GOT3 (cell line): Measurements from ENCODE around the gene NUP62.

ENCODE experiments used
- DNase-seq: peaks from one replicate; lab custom pipeline; 2025; ENCODE audit warnings: mixed read lengths; lab: John Stamatoyannopoulos, UW

NUP62 gene

DNA sequence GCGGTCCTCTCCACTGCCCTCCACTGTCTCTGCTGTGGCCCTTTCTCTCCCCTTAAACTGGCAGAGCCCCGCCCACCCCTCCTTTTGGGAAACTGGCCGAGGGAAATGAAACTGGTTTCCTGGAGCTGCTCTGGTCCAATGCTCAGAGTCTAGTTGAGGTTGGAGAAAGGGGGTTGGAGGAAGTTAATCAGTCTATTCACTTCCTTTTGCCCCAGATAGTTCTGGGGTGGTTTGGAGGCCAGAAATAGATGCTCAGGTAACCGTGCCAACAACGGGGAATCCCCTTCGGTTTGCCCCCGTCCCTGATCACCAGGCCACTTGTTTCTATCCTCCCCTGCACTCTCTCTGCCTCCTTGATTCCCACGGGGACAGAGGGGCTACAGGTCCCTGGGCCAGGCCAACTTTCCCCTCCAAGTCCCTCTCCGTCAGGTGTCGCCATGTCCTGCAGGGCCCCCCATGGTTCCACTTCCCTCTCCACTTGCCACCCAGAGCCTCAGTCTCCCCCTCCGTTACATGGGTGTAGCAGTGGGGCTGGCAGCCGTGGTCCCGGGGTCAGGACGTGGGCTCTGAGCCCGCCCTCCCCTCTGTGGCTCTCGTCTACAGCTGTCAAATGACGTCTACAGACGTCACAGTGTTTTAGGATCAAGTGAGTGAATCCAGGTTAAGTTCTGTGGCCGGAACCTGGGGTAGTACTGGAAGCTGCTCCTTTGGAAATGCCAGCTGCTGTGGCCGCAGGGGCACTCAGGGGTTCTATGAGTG, 32.3 kb downstream of the NUP62 start, which contains the start of gene IL4I1:
TSS of gene IL4I1 (minus strand) at position 25 of the 759 bp plus-strand sequence. CDS start 727 bp downstream, outside the sequence.
- DNase-seq = no peak

DNA sequence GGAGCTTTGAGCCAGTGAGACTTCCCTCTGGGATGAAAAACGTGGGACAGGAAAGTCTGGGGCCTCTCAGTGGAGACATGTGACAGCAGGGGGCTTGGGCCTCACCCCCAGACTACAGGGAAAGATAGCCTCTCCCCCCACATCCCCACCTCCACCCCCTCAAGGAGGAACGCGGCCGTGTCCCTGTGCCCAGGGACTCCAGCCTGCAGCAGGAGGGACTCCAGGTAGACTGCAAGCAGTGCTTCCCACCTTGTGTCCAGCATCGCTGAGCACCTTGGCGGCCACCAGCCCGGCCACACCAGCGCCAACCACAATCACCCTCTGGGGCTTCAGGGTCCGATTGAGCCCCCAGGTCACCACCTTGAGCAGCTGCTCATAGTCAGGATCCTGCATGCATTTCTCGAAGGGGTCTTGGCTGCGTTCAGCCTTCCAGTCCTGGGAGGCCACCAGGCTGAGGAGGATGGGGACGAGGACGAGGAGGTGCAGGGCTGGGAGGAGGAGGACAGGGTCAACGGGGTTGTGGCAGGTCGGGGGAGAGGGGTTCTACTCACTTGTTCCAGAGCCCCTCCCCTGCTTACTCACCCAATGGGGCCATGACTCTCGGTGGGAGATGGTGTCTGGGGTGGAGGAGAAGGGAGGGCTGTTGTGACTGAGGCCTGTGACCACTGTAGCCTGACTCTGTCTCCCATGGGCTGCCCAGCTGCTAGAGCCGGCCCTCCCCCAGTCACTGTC, 33.6 kb downstream of the NUP62 start:
- no peak for DNase-seq

DNA sequence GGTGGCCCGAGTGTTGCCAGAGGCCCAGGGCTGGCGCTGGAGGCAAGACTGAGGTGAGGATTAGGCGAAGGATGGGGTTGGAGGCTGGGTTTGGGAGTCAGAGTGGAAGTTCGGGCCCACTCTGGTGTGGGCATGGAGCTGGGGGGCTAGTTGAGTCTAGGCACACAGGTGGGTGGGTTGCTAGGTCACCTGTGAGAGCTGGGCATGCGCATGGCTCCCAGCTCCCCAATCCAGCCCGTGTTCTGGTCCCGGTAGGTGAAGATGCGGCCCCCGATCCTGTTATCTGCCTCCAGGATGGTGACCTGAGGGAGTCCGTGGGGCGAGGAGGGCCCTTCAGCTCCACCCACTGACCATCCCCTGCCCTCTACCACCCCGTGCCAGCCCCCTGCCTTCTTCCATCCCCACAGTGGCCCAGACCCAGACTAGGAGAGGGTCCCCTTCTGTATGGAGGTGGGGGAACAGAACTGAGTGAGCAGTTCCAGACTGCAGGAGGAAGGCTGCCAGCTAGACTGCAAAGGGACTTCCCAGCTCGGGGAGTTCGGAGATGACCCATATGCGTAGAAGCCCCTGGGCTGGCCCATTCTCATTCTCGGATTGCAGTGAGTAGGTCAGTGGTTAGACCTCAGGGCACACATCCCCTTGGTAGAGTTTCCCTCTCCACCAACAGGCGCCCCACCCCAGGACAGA, 34.3 kb downstream of the NUP62 start:
- DNase-seq = no peak

DNA sequence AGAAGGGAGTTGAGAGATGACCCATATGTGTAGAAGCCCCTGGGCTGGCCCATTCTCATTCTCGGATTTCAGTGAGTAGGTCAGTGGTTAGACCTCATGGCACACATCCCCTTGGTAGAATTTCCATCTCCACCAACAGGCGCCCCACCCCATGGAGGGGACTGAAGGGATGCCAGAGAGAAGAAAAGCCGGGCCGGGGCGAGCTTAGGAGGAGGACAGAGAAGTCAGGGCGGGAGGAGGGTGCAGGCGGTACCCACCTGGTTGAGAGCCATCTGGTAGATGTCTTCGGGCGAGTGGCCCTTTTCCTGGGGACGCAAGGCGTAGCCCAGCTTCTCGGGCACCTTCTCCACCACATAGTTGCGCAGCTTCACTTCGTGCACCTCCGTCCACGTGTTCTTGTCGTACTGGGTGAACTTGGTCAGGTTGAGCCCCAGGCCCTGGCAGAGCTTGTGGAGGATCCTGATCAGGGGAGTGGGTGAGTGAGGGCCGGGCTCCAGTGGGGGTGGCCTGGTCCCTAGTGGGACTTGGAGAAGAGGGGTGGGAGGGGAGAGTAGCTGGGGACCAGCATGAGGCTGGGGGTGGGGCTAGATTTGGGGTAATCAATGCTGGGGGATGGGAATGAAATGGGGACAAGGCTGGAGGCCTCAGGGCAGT, 35.2 kb downstream of the NUP62 start:
- no peak for DNase-seq

DNA sequence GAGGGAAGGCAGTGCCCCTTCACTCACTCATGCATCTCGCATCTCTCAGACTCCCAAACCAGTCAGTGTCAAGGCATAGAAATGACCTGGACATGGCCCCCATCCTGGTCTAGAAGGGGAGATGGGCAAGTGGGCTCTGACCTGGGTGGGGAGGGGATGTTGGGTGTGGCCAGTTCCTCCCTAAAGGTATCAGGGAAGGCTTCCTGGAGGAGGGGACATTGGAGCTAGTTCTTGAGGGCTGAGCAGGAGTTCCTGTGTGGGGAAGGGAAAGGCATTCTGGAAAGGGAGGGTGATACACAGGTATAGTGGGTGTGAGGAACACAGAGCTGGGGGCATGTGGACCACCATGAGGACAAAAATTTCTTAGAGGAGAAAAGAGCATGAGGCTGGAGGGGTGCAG, 36.6 kb downstream of the NUP62 start:
- DNase-seq = no peak

DNA sequence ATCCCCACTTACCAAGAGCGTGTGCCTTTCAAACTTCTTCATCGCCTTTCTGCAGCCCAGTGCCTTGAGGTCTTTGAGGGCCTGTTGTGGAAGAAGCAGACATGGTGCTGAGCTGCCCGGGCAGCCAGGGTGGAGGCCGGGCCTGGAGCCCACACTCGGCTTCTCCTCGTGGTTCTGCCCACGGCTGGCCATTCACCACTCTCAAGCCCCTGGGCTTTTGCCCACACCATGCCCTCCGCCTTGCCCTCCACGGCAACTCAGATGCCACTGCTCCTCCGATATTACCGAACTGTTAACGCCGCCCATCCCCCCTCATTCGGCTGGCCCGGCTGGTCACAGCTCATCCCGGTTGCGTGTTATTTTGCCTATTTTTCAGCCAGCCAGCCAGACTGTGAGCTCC, 37.9 kb downstream of the NUP62 start:
- no peak for DNase-seq

DNA sequence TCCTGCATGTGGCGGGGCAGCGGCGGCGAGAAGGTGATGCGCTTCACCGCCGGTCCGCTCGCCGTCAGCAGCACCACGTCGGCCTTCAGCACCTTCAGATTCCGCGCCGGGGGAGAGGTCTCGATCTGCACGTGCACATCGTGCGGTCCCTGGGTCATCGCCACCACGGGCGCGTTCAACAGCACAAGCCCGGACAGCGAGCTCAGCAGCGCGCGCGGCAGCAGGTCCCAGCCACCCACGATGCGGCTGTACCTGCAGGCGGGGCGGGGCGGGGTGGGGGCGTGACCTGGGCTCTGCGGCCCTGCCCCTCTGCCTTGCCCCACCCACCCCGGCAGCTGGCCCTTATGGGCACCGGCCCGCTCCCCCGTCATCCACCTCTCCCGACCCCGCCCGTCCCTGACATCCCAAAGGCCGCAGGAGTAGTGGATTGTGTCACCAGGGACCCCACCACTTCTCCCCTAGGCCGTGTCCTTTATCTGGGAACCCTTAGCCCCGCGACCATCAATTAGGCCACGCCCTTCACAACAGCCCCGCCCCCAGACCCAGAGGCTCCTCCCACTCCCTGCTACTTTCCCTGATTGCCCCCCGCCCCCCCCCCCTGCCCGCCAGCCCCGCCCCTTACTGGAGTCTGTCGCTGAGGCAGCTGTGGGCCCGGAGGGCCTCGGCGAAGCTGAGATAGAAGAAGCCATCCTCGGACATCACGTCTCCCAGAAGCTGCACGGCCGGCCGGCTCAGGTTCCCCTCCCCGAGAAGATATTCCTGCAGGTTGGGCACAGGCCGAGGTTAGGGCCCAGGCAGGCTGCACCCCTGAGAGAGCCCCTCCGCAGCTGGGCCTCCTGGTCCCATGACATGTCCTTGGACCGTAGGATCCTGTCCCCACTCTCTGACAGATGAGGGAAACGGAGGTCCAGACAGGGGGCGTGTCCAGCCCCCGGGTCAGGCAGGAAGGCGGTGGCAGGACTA, 38.7 kb downstream of the NUP62 start:
- no peak for DNase-seq

DNA sequence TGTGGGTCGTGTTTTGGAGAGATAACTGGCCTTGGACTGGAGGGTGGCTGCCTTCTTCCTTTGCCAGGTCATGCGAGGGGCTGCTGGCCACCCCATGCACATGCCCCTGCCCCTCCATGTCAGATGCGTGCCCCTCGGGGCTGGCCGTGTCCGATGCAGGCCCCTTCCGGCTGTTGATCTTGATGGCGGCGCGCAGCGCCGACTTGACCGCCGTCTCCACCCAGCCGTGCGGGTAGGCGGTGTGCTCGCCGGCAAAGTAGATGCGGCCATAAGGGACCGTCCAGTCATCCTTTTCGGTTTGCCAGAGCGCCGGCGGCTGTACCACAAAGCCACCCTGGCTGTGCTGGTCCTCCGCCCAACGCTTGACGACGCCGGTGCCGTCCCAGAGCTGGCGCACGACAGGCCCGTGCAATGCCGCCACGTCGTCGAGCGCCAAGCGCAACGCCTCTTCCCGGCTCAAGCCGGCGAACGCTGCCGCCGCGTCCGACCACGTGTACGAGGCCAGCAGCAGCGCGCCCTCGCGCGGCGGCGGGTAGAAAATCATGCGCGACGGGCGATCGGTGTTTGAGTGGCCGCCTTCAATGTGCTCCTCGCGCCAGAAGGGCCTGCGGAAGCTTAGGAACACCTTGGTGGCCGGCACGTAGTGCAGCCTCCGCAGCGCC, 39.5 kb downstream of the NUP62 start:
- DNase-seq = no peak

DNA sequence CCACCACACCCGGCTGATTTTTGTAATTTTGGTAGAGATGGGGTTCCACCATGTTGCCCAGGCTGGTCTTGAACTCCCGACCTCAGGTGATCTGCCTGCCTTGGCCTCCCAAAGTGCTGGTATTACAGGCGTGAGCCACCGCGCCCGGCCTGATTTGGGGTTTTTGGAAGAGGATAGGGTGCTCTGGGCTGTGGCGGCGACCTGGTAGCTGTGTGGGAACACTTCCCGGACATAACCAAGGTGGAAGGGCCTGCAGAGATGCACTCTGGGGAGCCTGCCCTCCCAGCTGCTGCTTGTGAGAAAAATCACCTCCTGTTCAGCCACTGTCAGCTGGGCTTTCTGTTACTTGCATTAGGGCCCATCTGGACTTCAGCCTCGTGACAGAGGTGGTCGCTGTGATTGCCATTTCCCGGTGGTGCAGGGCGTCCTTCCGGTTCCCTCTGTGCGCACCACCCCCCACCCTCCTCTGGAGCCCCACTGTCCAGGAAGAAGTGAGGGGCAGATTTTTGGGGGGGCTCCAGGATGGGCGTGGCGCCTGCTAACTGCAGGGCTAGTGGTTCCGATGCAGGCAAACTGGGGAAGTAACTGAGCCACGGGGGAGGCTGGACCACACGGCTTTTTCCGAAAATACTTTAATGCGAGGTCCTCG, 40.1 kb downstream of the NUP62 start:
- no peak for DNase-seq

DNA sequence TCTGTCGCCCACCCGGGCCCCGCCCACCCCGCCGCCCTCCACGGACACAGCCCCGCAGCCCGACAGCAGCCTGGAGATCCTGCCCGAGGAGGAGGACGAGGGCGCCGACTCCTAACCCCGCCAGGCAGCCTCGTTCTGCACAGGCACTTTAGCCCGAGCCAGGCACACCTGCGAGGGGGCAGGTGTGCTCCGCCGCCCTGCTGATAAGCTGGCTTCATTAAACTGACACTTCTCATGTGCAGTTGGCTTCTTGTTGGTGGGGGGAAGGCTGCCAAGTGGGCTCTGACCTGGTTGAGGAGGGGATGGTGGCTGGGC, 40.8 kb downstream of the NUP62 start:
- no peak for DNase-seq

DNA sequence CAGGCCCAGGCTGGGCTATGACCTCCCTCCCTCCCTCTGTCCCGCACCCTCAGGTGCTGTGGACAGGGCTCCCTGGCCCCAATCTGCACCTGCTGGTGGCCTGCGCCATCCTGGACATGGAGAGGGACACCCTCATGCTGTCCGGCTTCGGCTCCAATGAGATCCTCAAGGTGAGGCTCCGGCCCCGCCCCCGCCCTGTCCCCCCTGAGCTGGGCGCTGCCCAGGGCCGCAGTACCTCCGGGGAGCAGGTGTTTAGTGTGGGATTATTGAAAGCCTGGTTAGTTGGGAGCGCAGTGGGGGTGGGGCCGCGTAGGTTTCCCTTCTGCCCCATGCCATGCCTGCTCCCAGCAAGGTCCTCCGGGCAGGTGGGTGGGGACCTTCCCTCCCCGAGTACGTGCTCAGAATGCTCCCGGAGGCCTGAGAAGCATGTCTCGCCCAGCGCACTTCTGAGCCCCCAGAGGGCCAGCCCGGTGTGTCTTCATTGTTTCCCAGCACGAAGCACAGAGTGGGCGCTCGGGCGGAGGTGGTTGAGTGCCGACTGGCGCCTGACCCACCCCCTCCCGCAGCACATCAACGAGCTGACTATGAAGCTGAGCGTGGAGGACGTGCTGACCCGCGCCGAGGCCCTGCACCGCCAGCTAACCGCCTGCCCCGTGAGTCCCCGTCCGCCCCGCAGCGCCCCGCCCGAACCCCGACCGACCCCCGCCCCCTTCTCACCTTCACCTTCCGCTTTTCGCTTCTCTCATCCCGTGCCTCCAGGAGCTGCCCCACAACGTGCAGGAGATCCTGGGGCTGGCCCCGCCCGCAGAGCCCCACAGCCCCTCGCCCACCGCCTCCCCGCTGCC, 41.4 kb downstream of the NUP62 start:
- DNase-seq = no peak

DNA sequence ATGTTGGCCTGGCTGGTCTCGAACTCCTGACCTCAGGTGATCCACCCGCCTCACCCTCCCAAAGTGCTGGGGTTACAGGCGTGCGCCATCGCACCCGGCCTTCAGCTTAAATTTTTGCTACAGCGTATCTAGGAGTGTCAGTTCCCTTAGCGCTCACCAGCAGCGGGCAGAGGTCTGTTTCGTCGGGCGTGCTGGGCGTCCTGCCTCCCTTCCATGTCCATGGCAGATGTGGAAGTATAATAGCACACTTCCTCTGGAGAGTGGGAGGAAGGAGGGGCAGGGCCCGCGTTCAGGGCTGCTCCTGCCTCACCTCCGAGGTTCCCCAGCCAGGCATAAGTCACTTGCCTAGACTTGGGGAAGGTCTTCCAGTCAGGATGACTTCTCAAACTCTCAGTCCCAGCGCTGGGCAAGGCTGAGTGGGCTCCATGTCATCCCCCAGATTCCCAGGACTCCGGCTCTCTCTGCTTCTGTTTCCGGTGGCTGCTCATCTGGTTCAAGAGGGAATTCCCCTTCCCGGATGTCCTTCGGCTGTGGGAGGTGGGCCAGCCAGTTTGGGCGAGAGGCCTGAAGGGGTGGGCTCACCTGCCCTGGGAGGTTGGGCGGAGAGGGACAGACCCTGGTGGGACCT, 42.2 kb downstream of the NUP62 start:
- no peak for DNase-seq

DNA sequence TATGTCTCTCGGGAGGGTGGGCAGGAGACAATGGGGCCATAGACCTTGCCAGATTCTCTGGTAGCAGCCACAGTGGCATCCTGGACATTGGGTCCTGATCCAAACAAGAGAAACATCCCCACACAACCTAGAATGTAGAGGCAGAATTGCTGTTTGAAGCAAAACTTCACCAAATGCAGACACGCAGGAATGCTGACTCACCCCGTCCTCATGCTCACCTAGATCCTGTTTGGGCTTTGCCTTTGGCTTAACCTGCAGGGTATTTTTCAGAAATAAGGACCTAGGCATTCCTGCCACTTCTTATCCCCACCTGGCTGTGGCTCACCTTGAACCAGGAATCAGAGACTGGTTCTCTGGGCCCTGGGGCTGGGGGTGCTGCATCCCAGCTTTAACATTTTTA, 44.5 kb downstream of the NUP62 start:
- DNase-seq = no peak

DNA sequence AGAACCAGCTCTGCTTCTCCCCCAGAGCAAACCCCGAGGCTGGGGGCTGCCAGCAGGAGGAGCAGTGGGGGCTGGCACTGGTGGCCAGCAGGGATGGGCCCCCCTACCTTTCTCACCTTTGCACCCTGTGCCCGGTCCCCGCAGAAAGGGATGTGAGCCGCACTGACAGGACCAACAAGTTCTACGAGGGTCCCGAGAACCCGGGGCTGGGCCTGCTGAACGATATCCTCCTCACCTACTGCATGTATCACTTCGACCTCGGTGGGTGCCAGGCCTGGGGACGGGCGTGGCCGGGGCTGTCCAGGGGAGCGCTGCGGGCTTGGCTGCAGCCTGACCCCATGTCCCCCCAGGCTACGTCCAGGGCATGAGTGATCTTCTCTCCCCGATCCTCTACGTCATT, 45.2 kb downstream of the NUP62 start:
- no peak for DNase-seq

DNA sequence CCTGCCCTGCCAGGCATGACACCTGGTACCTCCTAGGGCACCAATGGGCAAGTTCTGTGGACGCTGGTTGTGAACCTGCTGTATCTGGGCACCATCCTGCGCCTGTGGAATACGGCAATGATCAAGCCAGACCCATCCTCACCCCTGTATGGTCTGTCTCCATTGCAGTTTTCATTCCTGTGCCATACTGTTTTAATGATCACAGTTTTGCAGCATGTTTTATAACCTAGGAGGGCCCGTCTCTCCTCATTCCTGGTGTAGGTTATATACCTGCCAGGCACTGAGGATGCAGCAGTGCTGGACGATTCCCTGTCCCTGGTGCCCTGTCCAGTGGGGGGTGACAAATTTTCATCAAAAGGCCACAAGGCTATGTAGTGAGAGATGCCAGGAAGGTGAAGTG, 46.2 kb downstream of the NUP62 start:
- no peak for DNase-seq

DNA sequence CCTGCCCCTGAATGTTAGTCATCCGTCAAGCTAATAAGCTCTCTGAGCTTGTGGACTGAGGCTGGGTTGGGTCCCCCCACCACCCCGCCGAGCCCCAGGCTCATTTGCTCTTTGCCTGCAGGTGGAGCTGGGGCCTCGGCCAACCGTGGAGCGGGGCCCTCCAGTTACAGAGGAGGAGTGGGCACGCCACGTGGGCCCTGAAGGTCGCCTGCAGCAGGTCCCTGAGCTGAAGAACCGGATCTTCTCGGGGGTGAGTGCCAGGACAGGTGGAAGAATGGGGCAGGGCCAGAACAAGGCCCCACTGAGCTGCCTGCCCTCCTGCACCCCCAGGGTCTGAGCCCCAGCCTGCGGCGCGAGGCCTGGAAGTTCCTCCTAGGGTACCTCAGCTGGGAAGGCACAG, 46.7 kb downstream of the NUP62 start:
- no peak for DNase-seq

DNA sequence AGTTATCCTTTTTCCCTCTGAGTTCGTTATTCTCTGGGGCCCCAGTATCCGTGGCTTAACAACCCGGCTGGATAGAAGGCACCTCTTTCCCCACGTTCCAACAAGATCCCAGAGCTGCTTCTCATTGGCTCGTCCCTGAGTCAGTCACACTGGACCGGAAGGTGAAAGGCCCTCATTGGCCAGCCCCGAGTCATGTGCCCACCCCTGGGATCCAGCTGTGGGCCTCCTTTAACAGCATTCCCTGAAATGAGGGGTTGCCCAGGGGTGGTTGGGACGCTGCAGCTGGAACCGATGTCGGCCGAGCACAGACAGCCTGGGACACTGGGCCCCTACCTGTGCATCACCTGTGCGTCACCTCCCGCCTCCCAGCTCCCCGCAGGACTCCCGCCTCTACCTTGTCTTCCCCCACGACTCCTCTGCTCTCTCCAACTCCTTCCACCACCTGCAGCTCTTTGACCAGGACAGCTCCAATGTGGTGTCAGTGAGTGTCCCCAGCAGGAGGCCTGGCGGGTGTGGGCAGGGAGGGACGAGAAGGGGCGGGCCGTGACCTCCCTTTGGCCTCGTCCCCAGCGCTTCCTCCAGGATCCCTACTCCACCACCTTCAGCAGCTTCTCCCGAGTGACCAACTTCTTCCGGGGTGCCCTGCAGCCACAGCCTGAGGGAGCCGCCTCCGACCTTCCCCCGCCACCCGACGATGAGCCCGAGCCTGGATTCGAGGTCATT, 47.5 kb downstream of the NUP62 start:
- DNase-seq = no peak

DNA sequence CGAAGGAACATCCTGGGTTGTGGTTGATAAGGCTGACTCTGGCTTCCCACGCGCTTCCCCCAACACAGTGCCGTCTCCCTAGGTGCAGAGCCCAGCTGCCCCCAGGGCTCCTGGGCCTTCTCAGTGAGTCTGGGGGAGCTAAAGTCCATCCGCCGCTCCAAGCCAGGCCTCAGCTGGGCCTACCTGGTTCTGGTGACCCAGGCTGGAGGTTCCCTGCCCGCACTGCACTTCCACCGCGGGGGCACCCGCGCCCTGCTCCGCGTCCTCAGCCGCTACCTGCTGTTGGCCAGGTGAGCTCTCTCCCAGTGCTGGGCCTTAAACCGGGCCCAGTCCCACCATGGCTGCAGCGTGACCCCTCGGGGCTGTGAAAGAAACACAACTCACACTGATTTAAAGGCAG, 48.1 kb downstream of the NUP62 start:
- DNase-seq = no peak
